PC-3 (cell line): ENCODE measurements around the gene NRXN2.

Experiments used
- CTCF ChIP-seq: fragments of 300-600 bp; sonication (generic); conservative IDR thresholded peaks from 2 replicates; pipeline ENCODE4 v1.5.1; 2017; ENCODE audit warnings: antibody characterized with exemption, low read depth, mild to moderate bottlenecking, low read length
- EZH2phosphoT487 ChIP-seq: fragments of 300-600 bp; sonication (generic); IDR thresholded peaks from 2 replicates; pipeline ENCODE4 v1.6.1; 2018; ENCODE audit warnings: mild to moderate bottlenecking, antibody characterized with exemption, low read length, borderline replicate concordance

- TF ChIP-seq CTCF, result no peak
- no peak for TF ChIP-seq EZH2phosphoT487
These were observed 52.0 kb downstream of the NRXN2 start for GRCh38 chr11:64670975-64671374.
